Kidney (tissue), 14 donors: ENCODE data around the gene ACKR2. TPM values are rescaled to one million over a fixed set of nuclear protein-coding genes. Genes with fewer than 3 reads are reported as not detected.

Source experiments
- DNase-seq, 5 donors: peaks; one replicate each; pipeline ENCODE4 v3.0.0-alpha.2; 2013 to 2020
- FAIRE-seq: peaks from 2 replicates; lab custom pipeline; 2012; peaks lifted over from hg19 to GRCh38; lab: Jason Lieb, UNC
- H3K27ac ChIP-seq, 2 donors: one replicate each; pipeline ENCODE4 v1.7.0; 2013; ENCODE audit warnings: low read depth in 2 of 2, low read length in 2 of 2, inconsistent platforms in 1 of 2
- H3K27me3 ChIP-seq: one replicate; pipeline ENCODE4 v1.7.1; 2013; ENCODE audit warnings: low read length, inconsistent platforms; ENCODE audit not compliant: control insufficient read depth, insufficient read depth
- H3K36me3 ChIP-seq, 3 donors: one replicate each; pipeline versions ENCODE4 v1.7.0 to v1.7.1; 2013; ENCODE audit warnings: low read length in 3 of 3, control low read depth in 1 of 3, inconsistent platforms in 1 of 3; ENCODE audit not compliant: insufficient read depth in 3 of 3, control insufficient read depth in 2 of 3
- H3K4me1 ChIP-seq, 3 donors: one replicate each; pipeline versions ENCODE4 v1.7.0 to v1.7.1; 2013; ENCODE audit warnings: low read length in 3 of 3, inconsistent platforms in 1 of 3, low read depth in 1 of 3; ENCODE audit not compliant: control insufficient read depth in 2 of 3, insufficient read depth in 2 of 3
- H3K4me3 ChIP-seq, 3 donors: one replicate each; pipeline versions ENCODE4 v1.7.0 to v1.8.1; 2013; ENCODE audit warnings: low read length in 3 of 3, control low read depth in 1 of 3, inconsistent platforms in 1 of 3
- H3K9ac ChIP-seq, 3 donors: one replicate each; pipeline versions ENCODE4 v1.7.0 to v1.7.1; 2013; ENCODE audit warnings: low read length in 3 of 3, control low read depth in 1 of 3, inconsistent platforms in 1 of 3
- H3K9me3 ChIP-seq, 3 donors: one replicate each; pipeline versions ENCODE4 v1.7.0 to v1.7.1; 2013; ENCODE audit warnings: low read length in 3 of 3, control low read depth in 1 of 3, inconsistent platforms in 1 of 3; ENCODE audit not compliant: control insufficient read depth in 2 of 3, insufficient read depth in 1 of 3
- intact Hi-C: fragments of 100-400 bp; cut with DNase I; formaldehyde crosslinking; loops from one replicate; pipeline ENCODE4 v1.11.1; 2022
- polyA plus RNA-seq: library from polyadenylated mRNA; stranded (reverse); fragments of 350-450 nt; fragmentation: Illumina TruSeq; extraction: RNeasy Lipid Tissue Mini Kit (QIAGEN cat#74804); gene quantifications from one replicate; pipeline ENCODE4 v1.2.3, GENCODE V29; 2014; ENCODE audit warnings: low read depth, low replicate concordance; ENCODE audit not compliant: insufficient read depth
- total RNA-seq: library from RNA; stranded (reverse); fragmentation: NEBNext Ultra II Directional; extraction: Animal tissue kit (Norgen Biotek cat#: 25700); gene quantifications from one replicate; pipeline ENCODE4 v1.2.1, GENCODE V29; 2021
- TF ChIP-seq, protein P1 (sequence below): IDR thresholded peaks from 3 replicates; pipeline ENCODE4 v1.5.1; 2012; ENCODE audit warnings: mild to moderate bottlenecking, moderate library complexity, borderline replicate concordance; ENCODE audit not compliant: insufficient read depth; ENCODE audit errors: extremely low read depth
- donor health status: control.
- donor health status: control.
- donor health status: control.
- donor health status: control.
- donor health status: control.
- donor health status: DM: yes; HTN: yes; CAD: no.
- donor health status: Normal renal cell carcinoma (clear cell type).

Gene ACKR2
- total and polyA plus RNA-seq, 2 donors from 2014 or later = 0.86 to 8.9 TPM

DNA sequence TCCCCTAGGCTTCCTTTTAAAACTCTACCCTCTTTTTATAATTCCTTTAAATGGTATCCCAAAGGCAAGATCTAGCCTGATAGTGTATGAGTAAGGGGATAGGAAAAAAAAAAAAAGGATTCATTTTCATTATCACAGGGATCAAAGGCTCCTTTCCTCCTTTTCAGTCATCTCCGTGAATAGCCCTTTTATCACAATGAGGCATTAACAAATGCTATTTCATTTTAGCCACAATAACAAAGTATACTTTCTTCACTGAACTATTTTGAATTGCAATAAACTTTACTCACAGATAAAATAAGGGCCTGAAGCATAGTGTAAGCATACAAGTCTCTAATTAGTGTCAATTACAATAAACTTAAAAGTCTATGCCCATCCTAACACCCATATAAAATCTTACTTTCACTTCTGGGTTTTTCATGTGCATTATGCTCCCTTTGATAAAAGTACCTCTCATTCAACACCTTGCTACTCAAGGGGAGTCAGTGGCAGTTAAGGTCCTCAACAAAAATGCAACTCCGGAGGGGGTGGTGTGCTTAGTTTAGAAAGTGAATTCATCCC, 13.5 kb upstream of the ACKR2 start:
- TF ChIP-seq, protein P1, sequence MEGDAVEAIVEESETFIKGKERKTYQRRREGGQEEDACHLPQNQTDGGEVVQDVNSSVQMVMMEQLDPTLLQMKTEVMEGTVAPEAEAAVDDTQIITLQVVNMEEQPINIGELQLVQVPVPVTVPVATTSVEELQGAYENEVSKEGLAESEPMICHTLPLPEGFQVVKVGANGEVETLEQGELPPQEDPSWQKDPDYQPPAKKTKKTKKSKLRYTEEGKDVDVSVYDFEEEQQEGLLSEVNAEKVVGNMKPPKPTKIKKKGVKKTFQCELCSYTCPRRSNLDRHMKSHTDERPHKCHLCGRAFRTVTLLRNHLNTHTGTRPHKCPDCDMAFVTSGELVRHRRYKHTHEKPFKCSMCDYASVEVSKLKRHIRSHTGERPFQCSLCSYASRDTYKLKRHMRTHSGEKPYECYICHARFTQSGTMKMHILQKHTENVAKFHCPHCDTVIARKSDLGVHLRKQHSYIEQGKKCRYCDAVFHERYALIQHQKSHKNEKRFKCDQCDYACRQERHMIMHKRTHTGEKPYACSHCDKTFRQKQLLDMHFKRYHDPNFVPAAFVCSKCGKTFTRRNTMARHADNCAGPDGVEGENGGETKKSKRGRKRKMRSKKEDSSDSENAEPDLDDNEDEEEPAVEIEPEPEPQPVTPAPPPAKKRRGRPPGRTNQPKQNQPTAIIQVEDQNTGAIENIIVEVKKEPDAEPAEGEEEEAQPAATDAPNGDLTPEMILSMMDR = no peak
- DNase-seq (no peak), FAIRE-seq (no peak)

GRCh38 chr3:42796332-42796885, 12.8 kb upstream of the ACKR2 start:
- FAIRE-seq (no peak), DNase-seq (no peak)
- no peak overlapping the region for H3K27ac ChIP-seq
- peaks cover 0 to 7% (median 2%) of the 10 kb centered on the region in 3 donors for H3K36me3 ChIP-seq
- no peak overlapping the region for H3K9ac ChIP-seq
- H3K9me3 ChIP-seq = no peaks in the 10 kb centered on the region
- no peaks in the 10 kb centered on the region for H3K27me3 ChIP-seq
- H3K4me3 ChIP-seq = no peak overlapping the region
- intact Hi-C loops = no loop called here
- TF ChIP-seq, protein P1 = no peak
- peaks cover 0 to 7% (median 6%) of the 10 kb centered on the region in 3 donors for H3K4me1 ChIP-seq

More for the DNA sequence above, 13.5 kb upstream of the ACKR2 start:
- H3K36me3 ChIP-seq = peaks cover 0 to 7% (median 2%) of the 10 kb centered on the region in 3 donors
- peaks cover 0 to 1% (median 0%) of the 10 kb centered on the region in 3 donors for H3K4me1 ChIP-seq
- H3K9ac ChIP-seq = no peak overlapping the region
- H3K4me3 ChIP-seq = no peak overlapping the region
- H3K27ac ChIP-seq = no peak overlapping the region
- intact Hi-C loops = no loop called here
- no peaks in the 10 kb centered on the region for H3K9me3 ChIP-seq
- H3K27me3 ChIP-seq = no peaks in the 10 kb centered on the region

- intact Hi-C loops = no loop called here
- no peak overlapping the region for H3K4me3 ChIP-seq
- no peak for FAIRE-seq
- H3K4me1 ChIP-seq = peaks cover 2 to 15% (median 10%) of the 10 kb centered on the region in 3 donors
- H3K36me3 ChIP-seq = no peaks in the 10 kb centered on the region
- no peaks in the 10 kb centered on the region for H3K9me3 ChIP-seq
- no peaks in the 10 kb centered on the region for H3K27me3 ChIP-seq
- no peak overlapping the region for H3K27ac ChIP-seq
- TF ChIP-seq, protein P1 = no peak
- no peak overlapping the region for H3K9ac ChIP-seq
- DNase-seq = no peak
These were observed 9.9 kb upstream of the ACKR2 start for GRCh38 chr3:42799376-42799775.
